HCEC 1CT (cell line): ENCODE data around the gene OSTF1.
A peak's percentile ranks its signal among the peaks of the same experiment; 100 is the strongest.

Experiments
- DNase-seq: peaks from one replicate; pipeline ENCODE4 v3.0.0-alpha.2; 2017

Gene OSTF1

DNA sequence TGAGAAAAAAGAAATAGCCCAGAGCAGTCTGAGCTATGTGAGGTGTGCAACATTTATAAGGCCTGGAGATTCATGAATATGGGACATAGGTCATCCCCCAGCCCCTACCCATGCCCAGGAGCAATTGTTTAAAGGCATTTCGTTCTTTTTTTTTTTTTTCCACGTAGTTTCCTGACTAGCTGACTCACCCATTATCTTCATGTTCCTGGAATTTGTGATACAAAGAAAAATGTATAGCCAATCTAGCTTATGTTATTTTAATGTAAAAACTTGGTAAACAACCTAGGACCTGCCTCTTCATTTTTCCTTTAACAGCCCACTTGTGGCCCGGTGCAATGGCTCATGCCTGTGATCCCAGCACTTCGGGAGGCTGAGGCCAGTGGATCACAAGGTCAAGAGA is 81.3 kb downstream of the OSTF1 start:
- DNase-seq: peak; percentile 39

DNA sequence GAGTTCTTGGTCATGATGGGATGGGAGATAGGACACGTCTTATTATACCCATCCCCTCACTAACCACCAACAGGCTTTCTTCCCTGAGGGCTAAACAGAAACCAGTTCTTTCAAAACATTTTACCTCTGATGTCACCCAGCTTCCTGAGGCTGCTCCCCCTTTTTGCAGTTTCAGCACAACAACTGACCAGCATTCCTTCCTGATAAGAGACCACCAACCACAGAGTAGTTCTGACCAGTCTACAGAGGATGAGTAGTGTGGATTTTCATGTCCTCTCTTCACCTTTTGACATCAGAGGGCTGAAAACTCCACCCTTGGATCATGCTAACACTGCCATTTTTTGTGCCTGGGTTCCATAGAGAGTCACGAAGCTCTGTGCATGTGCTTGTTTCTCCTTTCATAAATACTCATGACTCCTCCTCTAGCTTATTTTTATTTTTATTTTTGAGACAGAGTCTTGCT is 82.6 kb downstream of the OSTF1 start:
- no peak for DNase-seq

- DNase-seq: no peak
Observed at GRCh38 chr9:75175395-75175794, 87.1 kb downstream of the OSTF1 start.

DNA sequence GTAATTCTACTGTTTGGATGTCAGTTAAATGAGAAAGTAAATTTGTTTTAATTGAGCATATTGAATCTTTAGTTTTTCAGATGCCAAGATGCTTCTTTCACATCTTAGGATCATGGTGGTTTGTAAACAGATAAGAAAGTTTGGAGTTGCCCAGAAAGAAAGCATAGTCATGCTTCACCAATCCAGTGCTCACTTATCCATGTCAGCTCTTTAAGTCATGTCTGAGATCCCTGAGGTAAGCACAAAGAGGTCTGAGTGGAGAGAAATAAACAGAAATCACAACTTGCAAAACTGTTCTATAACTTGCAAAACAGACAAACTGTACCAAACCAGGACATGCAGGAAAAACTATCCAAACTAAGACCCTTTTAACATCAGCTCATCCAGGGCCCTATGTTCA is 87.7 kb downstream of the OSTF1 start:
- DNase-seq: no peak

GRCh38 chr9:75181750-75182149 is 93.4 kb downstream of the OSTF1 start:
- DNase-seq: peak; percentile 69

GRCh38 chr9:75183306-75183705 is 95.0 kb downstream of the OSTF1 start:
- DNase-seq: no peak

DNA sequence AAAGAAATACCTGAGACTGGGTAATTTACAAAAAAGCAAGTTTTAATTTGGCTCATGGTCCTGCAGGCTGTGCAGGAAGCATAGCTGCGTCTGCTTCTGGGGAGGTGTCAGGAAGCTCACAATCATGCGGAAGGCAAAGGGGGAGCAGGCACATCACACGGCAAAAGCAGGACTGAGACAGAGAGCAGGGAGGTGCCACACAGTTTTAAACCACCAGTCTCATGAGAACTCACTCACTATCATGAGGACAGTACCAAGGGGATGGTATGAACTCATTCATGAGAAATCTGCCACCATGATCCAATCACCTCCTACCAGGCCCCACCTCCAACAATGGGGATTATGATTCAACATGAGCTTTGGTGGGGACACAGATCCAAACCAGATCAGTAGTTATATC is 96.2 kb downstream of the OSTF1 start:
- DNase-seq: no peak

DNA sequence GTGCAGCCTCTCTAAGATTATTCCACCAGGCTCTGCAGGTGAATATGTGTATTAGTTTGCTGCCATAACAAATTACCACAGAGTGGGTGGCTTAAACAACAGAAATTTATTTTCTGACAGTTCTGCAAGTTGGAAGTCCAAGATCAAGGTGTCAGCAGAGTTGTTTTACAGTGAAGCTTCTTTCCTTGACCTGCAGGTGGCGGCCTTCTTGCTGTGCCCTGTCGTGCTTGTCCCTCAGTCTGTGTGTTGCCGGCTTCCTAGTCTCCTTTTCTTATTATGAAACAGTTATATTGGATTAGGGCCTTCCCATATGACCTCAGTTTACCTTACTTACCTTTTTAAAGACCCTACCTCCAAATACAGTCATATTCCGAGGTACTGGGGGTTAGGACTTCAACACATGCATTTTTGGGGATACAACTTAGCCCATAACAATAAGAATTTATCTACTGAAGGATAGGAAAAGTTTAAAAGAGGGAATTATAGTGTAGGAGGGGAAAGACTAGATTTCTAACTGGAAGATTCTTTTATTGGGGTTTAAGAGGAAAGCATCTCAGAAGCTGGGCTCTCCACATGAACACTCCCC is 97.4 kb downstream of the OSTF1 start:
- DNase-seq: peak; percentile 67

DNA sequence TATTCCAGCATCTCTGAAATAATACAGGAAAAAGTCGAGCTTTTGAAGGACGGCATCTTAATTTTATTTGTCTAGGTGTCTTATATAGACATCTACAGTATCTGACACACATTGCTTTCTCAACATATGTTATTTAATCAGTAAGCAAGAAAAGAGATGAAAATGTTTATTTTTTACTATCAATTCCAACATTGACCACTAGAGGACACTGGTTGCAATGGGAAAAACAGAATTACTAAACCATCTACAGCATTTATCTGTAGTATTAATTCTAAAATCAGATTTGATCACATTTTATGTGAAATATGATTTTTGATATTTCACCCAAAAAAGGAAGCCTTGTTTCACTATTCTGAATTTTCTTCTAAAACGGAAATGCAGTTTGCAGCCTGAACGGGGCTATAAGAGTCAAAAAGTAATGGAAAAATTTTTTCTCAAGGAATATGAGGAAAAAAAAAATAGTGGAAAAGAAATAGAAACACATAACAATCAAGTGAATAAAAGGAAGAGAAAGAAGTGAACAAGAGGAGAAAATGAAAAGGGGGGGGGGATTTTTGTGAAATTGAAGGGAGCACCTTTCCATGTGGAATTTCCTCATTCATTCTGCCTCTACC is 98.6 kb downstream of the OSTF1 start:
- peak; percentile 22 for DNase-seq

- peak; percentile 33 for DNase-seq
Observed at GRCh38 chr9:75188756-75189155, 100.4 kb downstream of the OSTF1 start.

GRCh38 chr9:75190762-75191161 is 102.4 kb downstream of the OSTF1 start:
- no peak for DNase-seq
